Measurements from ENCODE around the gene CYCS. TPM values are rescaled to one million over a fixed set of nuclear protein-coding genes. Genes with fewer than 3 reads are reported as not detected.

CYCS gene
- total RNA-seq: 26.7 and 31.8 TPM in 2 replicates

GRCh38 chr7:25125137-25125946, at the start of gene CYCS:
CYCS (minus strand) TSS chr7:25125260; CDS start chr7:25124119, 1,141 bp downstream.

Other genes starting within 250 kb of the CYCS start
- 8.1 and 9.0 TPM in 2 replicates for gene OSBPL3, start 145.1 kb downstream of the CYCS start, total RNA-seq
- gene NPVF, start 103.2 kb upstream of the CYCS start, total RNA-seq: not detected in 2 replicates